Psoas muscle (tissue), 8 donors: Measurements from ENCODE around the gene EIPR1. TPM values are rescaled to one million over a fixed set of nuclear protein-coding genes. Genes with fewer than 3 reads are reported as not detected.

ENCODE experiments used
- ATAC-seq, 4 donors: fragments of 200-7000 bp; cut with Tn5 transposase; one replicate each; pipeline ENCODE4 v1.9.1; 2020; ENCODE audit warnings: moderate library complexity in 3 of 4, mild to moderate bottlenecking in 2 of 4
- DNase-seq, 2 donors: peaks; one replicate each; pipeline ENCODE4 v3.0.0-alpha.2; 2020
- H3K27ac ChIP-seq: fragments of 200-600 bp; one replicate; pipeline ENCODE4 v1.8.0; 2022
- H3K27me3 ChIP-seq, 3 donors: fragments of 200-600 bp in 1 of 3; one replicate each; pipeline versions ENCODE4 v1.6.1 to v1.8.0; 2013 to 2022; ENCODE audit warnings: low read length in 2 of 3, mild to moderate bottlenecking in 2 of 3, moderate library complexity in 1 of 3; ENCODE audit not compliant: insufficient read depth in 3 of 3
- H3K36me3 ChIP-seq, 2 donors: fragments of 200-600 bp in 1 of 2; one replicate each; pipeline versions ENCODE4 v1.6.1 to v1.8.0; 2013 to 2022; ENCODE audit warnings: low read depth in 1 of 2, mild to moderate bottlenecking in 1 of 2, moderate library complexity in 1 of 2; ENCODE audit not compliant: insufficient read depth in 1 of 2
- H3K4me1 ChIP-seq: fragments of 200-600 bp; one replicate; pipeline ENCODE4 v1.8.0; 2022
- H3K4me3 ChIP-seq: fragments of 200-600 bp; one replicate; pipeline ENCODE4 v1.8.0; 2022; ENCODE audit warnings: mild to moderate bottlenecking
- H3K9me3 ChIP-seq: fragments of 200-600 bp; one replicate; pipeline ENCODE4 v1.8.0; 2022
- CTCF ChIP-seq: fragments of 200-600 bp; IDR thresholded peaks from one replicate; pipeline ENCODE4 v1.8.0; 2022; ENCODE audit warnings: antibody characterized with exemption
- WGBS, 3 donors: extraction: QIAGEN DNeasy Blood & Tissue Kit; methylation state at CpG; one replicate each; pipeline versions ENCODE4 v1.1.6 to v1.1.7; 2013; 5-methylcytosine and 5-hydroxymethylcytosine counted together
- intact Hi-C, 2 donors: fragments of 100-400 bp; cut with DNase I; formaldehyde crosslinking; loops; one replicate each; pipeline versions ENCODE4 v1.11.0 to v1.14.2; 2022
- polyA plus RNA-seq, 3 donors: library from polyadenylated mRNA; stranded (reverse); fragments of 200-250 nt; gene quantifications; one replicate each; pipeline ENCODE4 v1.2.3, GENCODE V29; 2013
- total RNA-seq, 4 donors: library from RNA; stranded (reverse); fragmentation: NEBNext Ultra II Directional in 2 of 4; extraction: Animal tissue kit (Norgen Biotek cat#: 25700) in 2 of 4; gene quantifications; one replicate each; pipeline versions ENCODE4 v1.2.1 to v1.2.4, GENCODE V29; 2021 to 2023
- donor health status: healthy with polysubstance abuse.
- donor health status: DM: no; HTN: no; CAD: no; lungs with moderate emphysema.
- donor health status: Bipolar disorder and iron deficiency.
- donor health status: healthy.
- donor health status: DM: yes; HTN: yes; CAD: no.
- donor health status: DM: no; HTN: no; CAD: no.
- donor health status: DM: no; HTN: no; CAD: no.
- donor health status: DM: yes; HTN: yes; CAD: no.

EIPR1 gene
- total and polyA plus RNA-seq, 7 donors: 9.7 to 42.1 (median 12.5) TPM

GRCh38 chr2:3264010-3264744, 113.4 kb downstream of the EIPR1 start:
- 79 to 86% (median 85%) methylated on average over 12 of the region's 12 CpGs for WGBS, 3 donors
- no peak overlapping the region for H3K27ac ChIP-seq
- no peaks in the 10 kb centered on the region for H3K9me3 ChIP-seq
- no peaks in the 10 kb centered on the region for H3K27me3 ChIP-seq
- no peaks in the 10 kb centered on the region for H3K4me1 ChIP-seq
- DNase-seq (no peak), ATAC-seq (no peak)
- no peaks in the 10 kb centered on the region for H3K36me3 ChIP-seq
- intact Hi-C loops: no loop called here
- H3K4me3 ChIP-seq: no peak overlapping the region
- TF ChIP-seq CTCF: no peak

GRCh38 chr2:3263487-3263886, 114.1 kb downstream of the EIPR1 start:
- TF ChIP-seq CTCF: no peak
- DNase-seq: no peak
- H3K4me1 ChIP-seq: no peaks in the 10 kb centered on the region
- H3K27me3 ChIP-seq: no peaks in the 10 kb centered on the region
- no peaks in the 10 kb centered on the region for H3K9me3 ChIP-seq
- intact Hi-C loops: no loop called here
- no peak overlapping the region for H3K4me3 ChIP-seq
- 94 to 98% (median 97%) methylated on average over 16 of the region's 16 CpGs for WGBS, 3 donors
- no peak overlapping the region for H3K27ac ChIP-seq
- no peaks in the 10 kb centered on the region for H3K36me3 ChIP-seq
- no peak for ATAC-seq

- Histone ChIP-seq H3K4me3 (no peak overlapping the region), H3K27me3 (no peaks in the 10 kb centered on the region), H3K27ac (no peak overlapping the region), H3K36me3 (no peaks in the 10 kb centered on the region), H3K4me1 (no peaks in the 10 kb centered on the region), H3K9me3 (no peaks in the 10 kb centered on the region)
- WGBS, 3 donors: 96 to 98% (median 97%) methylated on average over 18 of the region's 18 CpGs
- DNase-seq (no peak), ATAC-seq (no peak)
- no peak for TF ChIP-seq CTCF
- intact Hi-C loops: no loop called here
These were observed 114.9 kb downstream of the EIPR1 start for GRCh38 chr2:3262437-3263388.

- DNase-seq: no peak
- intact Hi-C loops: no loop called here
- Histone ChIP-seq H3K4me3 (no peak overlapping the region), H3K27ac (no peak overlapping the region), H3K4me1 (no peaks in the 10 kb centered on the region), H3K27me3 (no peaks in the 10 kb centered on the region), H3K36me3 (peaks cover 0 to 6% of the 10 kb centered on the region in 2 donors), H3K9me3 (no peaks in the 10 kb centered on the region)
- WGBS, 3 donors: 97 to 99% (median 97%) methylated on average over 8 of the region's 8 CpGs
- no peak for TF ChIP-seq CTCF
- no peak for ATAC-seq
These were observed 116.1 kb downstream of the EIPR1 start for GRCh38 chr2:3261511-3261910.
